ENCODE data around the gene MCEMP1. TPM values are rescaled to one million over a fixed set of nuclear protein-coding genes. Genes with fewer than 3 reads are reported as not detected.

The MCEMP1 gene
- polyA plus RNA-seq, 3 donors: 79.4 to 122 (median 104) TPM

DNA sequence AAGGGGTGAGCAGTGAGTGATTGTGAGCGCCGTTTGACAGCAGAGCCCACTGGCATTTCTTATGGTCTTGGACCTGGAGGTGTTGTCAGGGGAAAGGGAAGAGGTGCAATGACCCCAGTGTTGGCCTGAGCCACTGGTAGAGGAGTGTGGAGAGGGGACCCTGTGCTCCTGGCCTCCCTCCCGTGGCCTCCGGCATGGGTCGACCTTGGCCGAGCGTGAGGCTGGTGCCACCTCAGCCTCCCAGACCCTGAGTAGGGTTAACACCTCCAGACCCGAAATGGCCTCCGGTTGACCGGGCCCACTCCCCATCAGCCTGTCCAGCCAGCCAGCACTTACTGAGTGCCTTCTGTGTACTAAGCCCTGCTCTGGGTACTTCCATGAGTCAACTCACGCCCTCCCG is 10.3 kb downstream of the MCEMP1 start:
- Histone ChIP-seq H3K9me3 (replicated peaks in 1 of 2; ENCODE audit: control insufficient read depth in 1 of 2, insufficient read depth in 1 of 2, low read length in 2 of 2) (no peaks in the 10 kb centered on the region), H4K20me1 (ENCODE audit: insufficient read depth, low read length) (peaks cover 26% of the 10 kb centered on the region), H3K4me1 (ENCODE audit: control insufficient read depth in 1 of 2, insufficient read depth in 2 of 2, low read length in 2 of 2) (peaks cover 19 to 24% of the 10 kb centered on the region in 2 donors), H3K4me3 (replicated peaks in 1 of 3; ENCODE audit: low read depth in 2 of 3, low read length in 3 of 3) (no peak overlapping the region), H3K27ac (ENCODE audit: low read depth in 1 of 2, low read length in 2 of 2) (no peak overlapping the region), H3K79me2 (ENCODE audit: insufficient read depth, low read length) (peaks cover 26% of the 10 kb centered on the region), H2AFZ (ENCODE audit: insufficient read depth, low read depth, low read length, poor library complexity, severe bottlenecking) (no peak overlapping the region), H3K9ac (ENCODE audit: insufficient read depth, low read length, poor library complexity, severe bottlenecking) (no peak overlapping the region), H3K36me3 (replicated peaks in 1 of 2; ENCODE audit: control insufficient read depth in 1 of 2, insufficient read depth in 2 of 2, low read length in 2 of 2) (peaks cover 12 to 31% of the 10 kb centered on the region in 2 donors), H3K27me3 (ENCODE audit: control insufficient read depth in 2 of 2, insufficient read depth in 2 of 2, low read length in 2 of 2) (no peaks in the 10 kb centered on the region), H3K4me2 (replicated peaks; ENCODE audit: extremely low read depth, low read length, poor library complexity, severe bottlenecking) (no peak overlapping the region)
- WGBS (ENCODE audit: insufficient coverage): 91% methylated on average over 10 of the region's 12 CpGs
- no peak for DNase-seq
- intact Hi-C loops (cut with micrococcal nuclease): loop anchor here in 1 of 2 donors (5.0 kb wide), 1 partner anchor 110 kb away; no protein-coding TSS in a partner anchor
- H3K4me1 Mint-ChIP-seq: peaks cover 34% of the 10 kb centered on the region
- peaks cover 0 to 5% (median 0%) of the 10 kb centered on the region in 7 donors for H3K9me3 Mint-ChIP-seq
- H3K4me3 Mint-ChIP-seq: no peak overlapping the region
- H3K27ac Mint-ChIP-seq: peak overlapping the region in 1 of 7 donors; percentile 27
- TF ChIP-seq, protein P1, sequence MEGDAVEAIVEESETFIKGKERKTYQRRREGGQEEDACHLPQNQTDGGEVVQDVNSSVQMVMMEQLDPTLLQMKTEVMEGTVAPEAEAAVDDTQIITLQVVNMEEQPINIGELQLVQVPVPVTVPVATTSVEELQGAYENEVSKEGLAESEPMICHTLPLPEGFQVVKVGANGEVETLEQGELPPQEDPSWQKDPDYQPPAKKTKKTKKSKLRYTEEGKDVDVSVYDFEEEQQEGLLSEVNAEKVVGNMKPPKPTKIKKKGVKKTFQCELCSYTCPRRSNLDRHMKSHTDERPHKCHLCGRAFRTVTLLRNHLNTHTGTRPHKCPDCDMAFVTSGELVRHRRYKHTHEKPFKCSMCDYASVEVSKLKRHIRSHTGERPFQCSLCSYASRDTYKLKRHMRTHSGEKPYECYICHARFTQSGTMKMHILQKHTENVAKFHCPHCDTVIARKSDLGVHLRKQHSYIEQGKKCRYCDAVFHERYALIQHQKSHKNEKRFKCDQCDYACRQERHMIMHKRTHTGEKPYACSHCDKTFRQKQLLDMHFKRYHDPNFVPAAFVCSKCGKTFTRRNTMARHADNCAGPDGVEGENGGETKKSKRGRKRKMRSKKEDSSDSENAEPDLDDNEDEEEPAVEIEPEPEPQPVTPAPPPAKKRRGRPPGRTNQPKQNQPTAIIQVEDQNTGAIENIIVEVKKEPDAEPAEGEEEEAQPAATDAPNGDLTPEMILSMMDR (IDR thresholded peaks at IDR 0.05): no peak
- H3K27me3 Mint-ChIP-seq (ENCODE audit: low read depth in 3 of 3): peaks cover 3 to 7% (median 3%) of the 10 kb centered on the region in 3 donors
- peaks cover 20 to 35% of the 10 kb centered on the region in 2 donors for H3K36me3 Mint-ChIP-seq

- no peak overlapping the region for H3K9ac ChIP-seq (ENCODE audit: insufficient read depth, low read length, poor library complexity, severe bottlenecking)
- Mint-ChIP-seq H3K36me3 (peaks cover 10 to 17% of the 10 kb centered on the region in 2 donors), H3K27me3 (ENCODE audit: low read depth in 3 of 3) (peaks cover 3 to 7% (median 3%) of the 10 kb centered on the region in 3 donors), H3K27ac (peak overlapping the region in 1 of 7 donors; percentile 5), H3K4me1 (peaks cover 29% of the 10 kb centered on the region), H3K9me3 (peaks cover 0 to 5% (median 0%) of the 10 kb centered on the region in 7 donors), H3K4me3 (peak overlapping the region; percentile 53 to 79)
- H3K27ac ChIP-seq (ENCODE audit: low read depth in 1 of 2, low read length in 2 of 2): no peak overlapping the region
- 26% methylated on average over 18 of the region's 23 CpGs for WGBS (ENCODE audit: insufficient coverage)
- H3K27me3 ChIP-seq (ENCODE audit: control insufficient read depth in 2 of 2, insufficient read depth in 2 of 2, low read length in 2 of 2): no peaks in the 10 kb centered on the region
- peaks cover 9% of the 10 kb centered on the region for H4K20me1 ChIP-seq (ENCODE audit: insufficient read depth, low read length)
- TF ChIP-seq, protein P1 (IDR thresholded peaks at IDR 0.05): no peak
- intact Hi-C loops (cut with micrococcal nuclease): loop anchor here in 1 of 2 donors (5.0 kb wide), 1 partner anchor 108 kb away; no protein-coding TSS in a partner anchor
- H2AFZ ChIP-seq (ENCODE audit: insufficient read depth, low read depth, low read length, poor library complexity, severe bottlenecking): peak overlapping the region; percentile 69
- peak overlapping the region; percentile 65 for H3K4me2 ChIP-seq (replicated peaks; ENCODE audit: extremely low read depth, low read length, poor library complexity, severe bottlenecking)
- DNase-seq: peak in 1 of 3 donors; percentile 11
- H3K36me3 ChIP-seq (replicated peaks in 1 of 2; ENCODE audit: control insufficient read depth in 1 of 2, insufficient read depth in 2 of 2, low read length in 2 of 2): peaks cover 2 to 11% of the 10 kb centered on the region in 2 donors
- H3K9me3 ChIP-seq (replicated peaks in 1 of 2; ENCODE audit: control insufficient read depth in 1 of 2, insufficient read depth in 1 of 2, low read length in 2 of 2): no peaks in the 10 kb centered on the region
- peaks cover 6% of the 10 kb centered on the region for H3K79me2 ChIP-seq (ENCODE audit: insufficient read depth, low read length)
- peak overlapping the region in 2 of 3 experiments; percentile 27 to 54 for H3K4me3 ChIP-seq (replicated peaks in 1 of 3; ENCODE audit: low read depth in 2 of 3, low read length in 3 of 3)
- peaks cover 14 to 15% of the 10 kb centered on the region in 2 donors for H3K4me1 ChIP-seq (ENCODE audit: control insufficient read depth in 1 of 2, insufficient read depth in 2 of 2, low read length in 2 of 2)
Measured at GRCh38 chr19:7689165-7689564, 12.3 kb downstream of the MCEMP1 start.
